GM23338 (cell line): Measurements from ENCODE around the gene AFF3. TPM values are rescaled to one million over a fixed set of nuclear protein-coding genes. Genes with fewer than 3 reads are reported as not detected.

Experiments
- ATAC-seq: fragments of 200-7000 bp; cut with Tn5 transposase; 3 replicates; pipeline ENCODE4 v1.9.1; 2020
- DNase-seq: peaks from one replicate; pipeline ENCODE4 v3.0.0-alpha.2; 2015; ENCODE audit warnings: low spot score
- H2AFZ ChIP-seq: fragments of 200-600 bp; sonication (generic); 2 replicates; pipeline ENCODE4 v1.8.0; 2016; ENCODE audit warnings: antibody characterized with exemption, mild to moderate bottlenecking, moderate library complexity
- H3F3A ChIP-seq: fragments of 200-600 bp; sonication (generic); replicated peaks from 2 replicates; pipeline ENCODE4 v1.8.0; 2017; ENCODE audit warnings: antibody characterized with exemption, mixed run types, low read depth
- H3K27ac ChIP-seq: fragments of 200-600 bp; sonication (generic); 2 replicates; pipeline ENCODE4 v1.6.1; 2016; ENCODE audit warnings: low read depth
- H3K27me3 ChIP-seq: fragments of 200-600 bp; sonication (generic); 2 replicates; pipeline ENCODE4 v1.8.0; 2016; ENCODE audit warnings: mild to moderate bottlenecking, mixed run types, moderate library complexity; ENCODE audit not compliant: insufficient read depth
- H3K36me3 ChIP-seq: fragments of 200-600 bp; sonication (generic); 2 replicates; pipeline ENCODE4 v1.8.0; 2016; ENCODE audit warnings: mild to moderate bottlenecking; ENCODE audit not compliant: insufficient read depth
- H3K4me1 ChIP-seq: fragments of 200-600 bp; sonication (generic); 2 replicates; pipeline ENCODE4 v1.8.0; 2016; ENCODE audit warnings: mild to moderate bottlenecking, moderate library complexity; ENCODE audit not compliant: insufficient read depth
- H3K4me2 ChIP-seq: fragments of 200-600 bp; sonication (generic); 2 replicates; pipeline ENCODE4 v1.7.1; 2017; ENCODE audit warnings: mixed run types
- H3K4me3 ChIP-seq: fragments of 200-600 bp; sonication (generic); 2 replicates; pipeline ENCODE4 v1.6.1; 2016; ENCODE audit warnings: mixed run types
- H3K79me2 ChIP-seq: fragments of 200-600 bp; sonication (generic); replicated peaks from 2 replicates; pipeline ENCODE4 v1.8.0; 2017; ENCODE audit warnings: mild to moderate bottlenecking; ENCODE audit not compliant: insufficient read depth
- H3K9me2 ChIP-seq: fragments of 200-600 bp; sonication (generic); 2 replicates; pipeline ENCODE4 v1.8.0; 2017; ENCODE audit not compliant: insufficient read depth
- H4K20me1 ChIP-seq: fragments of 200-600 bp; sonication (generic); replicated peaks from 2 replicates; pipeline ENCODE4 v1.8.0; 2017; ENCODE audit warnings: mild to moderate bottlenecking; ENCODE audit not compliant: insufficient read depth
- H3K27ac Mint-ChIP-seq: 2 replicates; pipeline ENCODE4 v1.8.0; 2020; ENCODE audit warnings: inconsistent platforms, mild to moderate bottlenecking, moderate library complexity, mixed read lengths
- H3K27me3 Mint-ChIP-seq: 3 replicates; pipeline ENCODE4 v1.8.0; 2022; ENCODE audit warnings: low read depth, mild to moderate bottlenecking, moderate library complexity, mixed read lengths, inconsistent platforms; ENCODE audit not compliant: insufficient read depth, poor library complexity
- H3K36me3 Mint-ChIP-seq: 3 replicates; pipeline ENCODE4 v1.8.0; 2021; ENCODE audit warnings: low read depth, mild to moderate bottlenecking, inconsistent platforms, moderate library complexity, mixed read lengths
- H3K4me1 Mint-ChIP-seq: 3 replicates; pipeline ENCODE4 v1.8.0; 2020; ENCODE audit warnings: mild to moderate bottlenecking, inconsistent platforms, mixed read lengths
- H3K4me3 Mint-ChIP-seq: 3 replicates; pipeline ENCODE4 v1.8.0; 2021; ENCODE audit warnings: moderate library complexity, mild to moderate bottlenecking, inconsistent platforms, mixed read lengths
- H3K9me3 Mint-ChIP-seq: 3 replicates; pipeline ENCODE4 v1.8.0; 2020; ENCODE audit warnings: moderate library complexity, mild to moderate bottlenecking, inconsistent platforms, mixed read lengths
- EZH2phosphoT487 ChIP-seq: fragments of 200-600 bp; sonication (generic); IDR thresholded peaks from one replicate; pipeline ENCODE4 v1.8.1; 2018; ENCODE audit warnings: antibody characterized with exemption; ENCODE audit not compliant: unreplicated experiment
- JUNB ChIP-seq: IDR thresholded peaks from one replicate; pipeline ENCODE4 v1.6.1; 2016; ENCODE audit warnings: antibody characterized with exemption; ENCODE audit not compliant: unreplicated experiment
- STAT1 ChIP-seq: IDR thresholded peaks from one replicate; pipeline ENCODE4 v1.6.1; 2016; ENCODE audit warnings: antibody characterized with exemption; ENCODE audit not compliant: unreplicated experiment
- ZNF331 ChIP-seq: fragments of 250-450 bp; sonication (Bioruptor Pico); IDR thresholded peaks from 2 replicates; pipeline ENCODE4 v1.5.0; 2020; ENCODE audit warnings: low read depth, mild to moderate bottlenecking, moderate library complexity
- ZNF462 ChIP-seq: fragments of 250-450 bp; sonication (Bioruptor Pico); IDR thresholded peaks from 2 replicates; pipeline ENCODE4 v1.5.0; 2020; ENCODE audit warnings: mild to moderate bottlenecking, moderate library complexity
- polyA plus RNA-seq: library from polyadenylated mRNA; unstranded; fragments of >200 nt; fragmentation: Nextera tagmentation; extraction: Ambion mirVana; gene quantifications from 2 replicates; pipeline ENCODE4 v1.2.1, GENCODE V29; 2016
- total RNA-seq: library from RNA; depleted of rRNA; stranded (reverse); fragments of >200 nt; shearing (Covaris generic); gene quantifications from 2 replicates; pipeline ENCODE4 v1.2.3, GENCODE V29; 2014
- TF ChIP-seq, protein P1 (sequence below): IDR thresholded peaks from one replicate; pipeline ENCODE4 v1.6.1; 2018; ENCODE audit warnings: antibody characterized with exemption; ENCODE audit not compliant: unreplicated experiment
- TF ChIP-seq, protein P2 (sequence below): IDR thresholded peaks from 2 replicates; pipeline ENCODE4 v1.6.1; 2016; ENCODE audit warnings: antibody characterized with exemption

Gene AFF3
- total and polyA plus RNA-seq, 2 experiments from 2014 or later: 0.73 to 1.4 TPM

DNA sequence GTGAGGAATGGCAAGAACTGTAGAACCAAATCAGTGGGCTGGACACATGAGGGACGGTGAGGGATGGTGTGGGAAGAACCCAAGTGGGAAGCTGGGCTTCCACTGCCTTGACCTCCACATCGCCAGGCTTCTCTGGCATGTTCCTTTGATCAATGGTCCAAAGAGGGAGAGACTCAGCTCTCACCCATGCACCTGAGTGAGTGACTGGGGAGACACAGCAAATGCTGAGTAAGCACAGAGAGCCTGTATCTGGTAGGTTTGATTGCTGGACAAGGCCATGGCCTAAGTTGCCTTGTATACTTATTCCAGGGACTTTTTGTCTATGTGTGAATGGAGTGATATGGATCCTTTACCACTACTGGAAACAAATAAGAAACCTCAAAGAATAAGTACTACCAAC lies 188.6 kb downstream of the AFF3 start:
- H3K4me1 Mint-ChIP-seq: no peaks in the 10 kb centered on the region
- Histone ChIP-seq H3K4me3 (no peak overlapping the region), H3K9me2 (no peaks in the 10 kb centered on the region; the same call in 1 of the 2 replicates), H3K36me3 (no peaks in the 10 kb centered on the region), H3K4me1 (no peaks in the 10 kb centered on the region), H3F3A (no peaks in the 10 kb centered on the region), H4K20me1 (no peaks in the 10 kb centered on the region), H3K27me3 (no peaks in the 10 kb centered on the region), H3K79me2 (no peaks in the 10 kb centered on the region), H3K4me2 (no peak overlapping the region), H3K27ac (no peak overlapping the region), H2AFZ (no peak overlapping the region)
- H3K4me3 Mint-ChIP-seq: no peak overlapping the region
- TF ChIP-seq EZH2phosphoT487 (no peak), STAT1 (no peak), ZNF331 (CRISPR knock-in tag) (no peak), JUNB (no peak)
- TF ChIP-seq, protein P1, sequence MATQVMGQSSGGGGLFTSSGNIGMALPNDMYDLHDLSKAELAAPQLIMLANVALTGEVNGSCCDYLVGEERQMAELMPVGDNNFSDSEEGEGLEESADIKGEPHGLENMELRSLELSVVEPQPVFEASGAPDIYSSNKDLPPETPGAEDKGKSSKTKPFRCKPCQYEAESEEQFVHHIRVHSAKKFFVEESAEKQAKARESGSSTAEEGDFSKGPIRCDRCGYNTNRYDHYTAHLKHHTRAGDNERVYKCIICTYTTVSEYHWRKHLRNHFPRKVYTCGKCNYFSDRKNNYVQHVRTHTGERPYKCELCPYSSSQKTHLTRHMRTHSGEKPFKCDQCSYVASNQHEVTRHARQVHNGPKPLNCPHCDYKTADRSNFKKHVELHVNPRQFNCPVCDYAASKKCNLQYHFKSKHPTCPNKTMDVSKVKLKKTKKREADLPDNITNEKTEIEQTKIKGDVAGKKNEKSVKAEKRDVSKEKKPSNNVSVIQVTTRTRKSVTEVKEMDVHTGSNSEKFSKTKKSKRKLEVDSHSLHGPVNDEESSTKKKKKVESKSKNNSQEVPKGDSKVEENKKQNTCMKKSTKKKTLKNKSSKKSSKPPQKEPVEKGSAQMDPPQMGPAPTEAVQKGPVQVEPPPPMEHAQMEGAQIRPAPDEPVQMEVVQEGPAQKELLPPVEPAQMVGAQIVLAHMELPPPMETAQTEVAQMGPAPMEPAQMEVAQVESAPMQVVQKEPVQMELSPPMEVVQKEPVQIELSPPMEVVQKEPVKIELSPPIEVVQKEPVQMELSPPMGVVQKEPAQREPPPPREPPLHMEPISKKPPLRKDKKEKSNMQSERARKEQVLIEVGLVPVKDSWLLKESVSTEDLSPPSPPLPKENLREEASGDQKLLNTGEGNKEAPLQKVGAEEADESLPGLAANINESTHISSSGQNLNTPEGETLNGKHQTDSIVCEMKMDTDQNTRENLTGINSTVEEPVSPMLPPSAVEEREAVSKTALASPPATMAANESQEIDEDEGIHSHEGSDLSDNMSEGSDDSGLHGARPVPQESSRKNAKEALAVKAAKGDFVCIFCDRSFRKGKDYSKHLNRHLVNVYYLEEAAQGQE: no peak
- TF ChIP-seq, protein P2, sequence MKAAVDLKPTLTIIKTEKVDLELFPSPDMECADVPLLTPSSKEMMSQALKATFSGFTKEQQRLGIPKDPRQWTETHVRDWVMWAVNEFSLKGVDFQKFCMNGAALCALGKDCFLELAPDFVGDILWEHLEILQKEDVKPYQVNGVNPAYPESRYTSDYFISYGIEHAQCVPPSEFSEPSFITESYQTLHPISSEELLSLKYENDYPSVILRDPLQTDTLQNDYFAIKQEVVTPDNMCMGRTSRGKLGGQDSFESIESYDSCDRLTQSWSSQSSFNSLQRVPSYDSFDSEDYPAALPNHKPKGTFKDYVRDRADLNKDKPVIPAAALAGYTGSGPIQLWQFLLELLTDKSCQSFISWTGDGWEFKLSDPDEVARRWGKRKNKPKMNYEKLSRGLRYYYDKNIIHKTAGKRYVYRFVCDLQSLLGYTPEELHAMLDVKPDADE: no peak
- H3K27ac Mint-ChIP-seq: no peak overlapping the region
- H3K9me3 Mint-ChIP-seq: no peaks in the 10 kb centered on the region
- H3K36me3 Mint-ChIP-seq: no peaks in the 10 kb centered on the region
- ATAC-seq (no peak), DNase-seq (no peak)
- H3K27me3 Mint-ChIP-seq: no peaks in the 10 kb centered on the region

DNA sequence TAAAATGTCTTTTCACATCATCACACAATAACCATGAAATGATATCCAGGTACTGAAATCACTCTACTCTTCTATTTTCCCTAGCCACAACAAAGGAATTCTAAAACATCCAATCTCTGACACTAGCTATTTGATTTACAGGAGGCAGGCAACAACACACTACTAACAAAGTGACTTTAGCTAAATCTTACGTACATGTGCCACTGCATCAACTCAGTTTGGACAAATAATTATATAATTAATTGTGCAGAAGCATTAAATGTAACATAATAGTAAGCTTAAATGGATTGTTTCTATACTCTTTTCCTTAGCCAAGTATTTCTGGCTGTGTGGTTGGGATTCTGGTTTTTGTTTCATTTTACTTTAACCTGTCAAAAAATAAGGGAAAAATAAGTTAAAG lies 192.4 kb downstream of the AFF3 start:
- no peak for DNase-seq
- Mint-ChIP-seq H3K27ac (no peak overlapping the region), H3K36me3 (no peaks in the 10 kb centered on the region), H3K4me1 (no peaks in the 10 kb centered on the region), H3K27me3 (no peaks in the 10 kb centered on the region), H3K4me3 (no peak overlapping the region), H3K9me3 (no peaks in the 10 kb centered on the region)
- Histone ChIP-seq H3K4me1 (no peaks in the 10 kb centered on the region), H4K20me1 (no peaks in the 10 kb centered on the region), H2AFZ (no peak overlapping the region), H3F3A (no peaks in the 10 kb centered on the region), H3K4me3 (no peak overlapping the region), H3K4me2 (no peak overlapping the region), H3K27me3 (no peaks in the 10 kb centered on the region), H3K9me2 (no peaks in the 10 kb centered on the region), H3K79me2 (no peaks in the 10 kb centered on the region), H3K27ac (no peak overlapping the region), H3K36me3 (no peaks in the 10 kb centered on the region)
- no peak for ATAC-seq
- TF ChIP-seq, protein P1: no peak
- no peak for TF ChIP-seq ZNF462 (CRISPR knock-in tag)
